ENCODE data around the gene CHD5. TPM values are rescaled to one million over a fixed set of nuclear protein-coding genes. Genes with fewer than 3 reads are reported as not detected.

The CHD5 gene
- total RNA-seq, 2 experiments from 2014 or later = 0.67 to 0.96 TPM

- H3K4me1 Mint-ChIP-seq = peaks cover 6% of the 10 kb centered on the region
- ChIA-PET CTCF (no interaction called here), POLR2A (no interaction called here)
Measured at GRCh38 chr1:6177681-6178380, 2.3 kb downstream of the CHD5 start.

GRCh38 chr1:6176779-6177178 is 3.3 kb downstream of the CHD5 start:
- no peak for DNase-seq
- no peaks in the 10 kb centered on the region for H3K9me3 Mint-ChIP-seq
- ChIA-PET CTCF (interaction anchor here (0.6 to 0.9 kb wide), 2 partner anchors 69 to 1646 kb away, joined by 3 to 5 read pairs; no protein-coding TSS in a partner anchor), POLR2A (no interaction called here)
- H3K4me3 Mint-ChIP-seq = no peak overlapping the region
- no peaks in the 10 kb centered on the region for H3K36me3 Mint-ChIP-seq (ENCODE audit: low read depth)
- no peak overlapping the region for H3K27ac Mint-ChIP-seq
- H3K27me3 Mint-ChIP-seq = peaks cover 35% of the 10 kb centered on the region
- H3K4me1 Mint-ChIP-seq = peaks cover 5% of the 10 kb centered on the region

More at GRCh38 chr1:6177681-6178380, 2.3 kb downstream of the CHD5 start:
- Mint-ChIP-seq H3K27me3 (peaks cover 36% of the 10 kb centered on the region), H3K36me3 (ENCODE audit: low read depth) (no peaks in the 10 kb centered on the region), H3K27ac (no peak overlapping the region), H3K4me3 (no peak overlapping the region), H3K9me3 (no peaks in the 10 kb centered on the region)
- DNase-seq = no peak

- no peak overlapping the region for H3K27ac Mint-ChIP-seq
- no peak for DNase-seq
- ChIA-PET POLR2A (no interaction called here), CTCF (no interaction called here)
- no peaks in the 10 kb centered on the region for H3K36me3 Mint-ChIP-seq (ENCODE audit: low read depth)
- H3K4me3 Mint-ChIP-seq = no peak overlapping the region
- H3K4me1 Mint-ChIP-seq = peaks cover 2% of the 10 kb centered on the region
- H3K9me3 Mint-ChIP-seq = no peaks in the 10 kb centered on the region
- H3K27me3 Mint-ChIP-seq = peaks cover 22% of the 10 kb centered on the region
Measured at GRCh38 chr1:6175411-6175828, 4.7 kb downstream of the CHD5 start.

- no peak for DNase-seq
- no peaks in the 10 kb centered on the region for H3K9me3 Mint-ChIP-seq
- H3K27ac Mint-ChIP-seq = no peak overlapping the region
- H3K4me3 Mint-ChIP-seq = no peak overlapping the region
- ChIA-PET POLR2A (no interaction called here), CTCF (no interaction called here)
- peaks cover 22% of the 10 kb centered on the region for H3K27me3 Mint-ChIP-seq
- H3K36me3 Mint-ChIP-seq (ENCODE audit: low read depth) = no peaks in the 10 kb centered on the region
- peaks cover 2% of the 10 kb centered on the region for H3K4me1 Mint-ChIP-seq
Measured at GRCh38 chr1:6174621-6175410, 5.3 kb downstream of the CHD5 start.

GRCh38 chr1:6172549-6172948 is 7.6 kb downstream of the CHD5 start:
- POLR2A ChIA-PET = no interaction called here
- no peak overlapping the region for H3K27ac Mint-ChIP-seq
- H3K27me3 Mint-ChIP-seq = peaks cover 8% of the 10 kb centered on the region
- H3K9me3 Mint-ChIP-seq = no peaks in the 10 kb centered on the region
- no peak overlapping the region for H3K4me3 Mint-ChIP-seq
- DNase-seq = no peak
- H3K36me3 Mint-ChIP-seq (ENCODE audit: low read depth) = no peaks in the 10 kb centered on the region
- no peaks in the 10 kb centered on the region for H3K4me1 Mint-ChIP-seq
- CTCF ChIA-PET = no interaction called here

GRCh38 chr1:6171548-6172124 is 8.5 kb downstream of the CHD5 start:
- H3K9me3 Mint-ChIP-seq = no peaks in the 10 kb centered on the region
- no peak overlapping the region for H3K27ac Mint-ChIP-seq
- no peak overlapping the region for H3K4me3 Mint-ChIP-seq
- CTCF ChIA-PET = no interaction called here
- peaks cover 3% of the 10 kb centered on the region for H3K27me3 Mint-ChIP-seq
- no peaks in the 10 kb centered on the region for H3K36me3 Mint-ChIP-seq (ENCODE audit: low read depth)
- H3K4me1 Mint-ChIP-seq = no peaks in the 10 kb centered on the region
- no peak for DNase-seq
- POLR2A ChIA-PET = no interaction called here

GRCh38 chr1:6170742-6171201 is 9.3 kb downstream of the CHD5 start:
- Mint-ChIP-seq H3K4me3 (no peak overlapping the region), H3K27ac (no peak overlapping the region), H3K9me3 (no peaks in the 10 kb centered on the region), H3K4me1 (no peaks in the 10 kb centered on the region), H3K36me3 (ENCODE audit: low read depth) (no peaks in the 10 kb centered on the region), H3K27me3 (no peaks in the 10 kb centered on the region)
- POLR2A ChIA-PET = no interaction called here
- no peak for DNase-seq
- CTCF ChIA-PET = no interaction called here

- Mint-ChIP-seq H3K4me1 (no peaks in the 10 kb centered on the region), H3K4me3 (no peak overlapping the region), H3K9me3 (no peaks in the 10 kb centered on the region), H3K27me3 (no peaks in the 10 kb centered on the region), H3K36me3 (ENCODE audit: low read depth) (no peaks in the 10 kb centered on the region), H3K27ac (no peak overlapping the region)
- DNase-seq = no peak
- POLR2A ChIA-PET = no interaction called here
- CTCF ChIA-PET = no interaction called here
Measured at GRCh38 chr1:6170116-6170741, 9.9 kb downstream of the CHD5 start.

GRCh38 chr1:6168947-6169586 is 11.1 kb downstream of the CHD5 start:
- Mint-ChIP-seq H3K36me3 (ENCODE audit: low read depth) (no peaks in the 10 kb centered on the region), H3K27ac (no peak overlapping the region), H3K9me3 (no peaks in the 10 kb centered on the region), H3K27me3 (no peaks in the 10 kb centered on the region), H3K4me3 (no peak overlapping the region), H3K4me1 (no peaks in the 10 kb centered on the region)
- CTCF ChIA-PET = no interaction called here
- POLR2A ChIA-PET = no interaction called here
- no peak for DNase-seq

GRCh38 chr1:6167391-6168303 is 12.5 kb downstream of the CHD5 start:
- no peak overlapping the region for H3K4me3 Mint-ChIP-seq
- no peaks in the 10 kb centered on the region for H3K36me3 Mint-ChIP-seq (ENCODE audit: low read depth)
- no peak overlapping the region for H3K27ac Mint-ChIP-seq
- no peak for DNase-seq
- H3K4me1 Mint-ChIP-seq = no peaks in the 10 kb centered on the region
- H3K9me3 Mint-ChIP-seq = no peaks in the 10 kb centered on the region
- ChIA-PET POLR2A (no interaction called here), CTCF (interaction anchor here (0.6 kb wide), 1 partner anchor 1255 kb away, joined by 4 read pairs; no protein-coding TSS in a partner anchor)
- no peaks in the 10 kb centered on the region for H3K27me3 Mint-ChIP-seq

GRCh38 chr1:6166655-6167390 is 13.3 kb downstream of the CHD5 start:
- no peak for DNase-seq
- no peaks in the 10 kb centered on the region for H3K4me1 Mint-ChIP-seq
- CTCF ChIA-PET = interaction anchor here (0.6 kb wide), 1 partner anchor 1256 kb away, joined by 4 read pairs; no protein-coding TSS in a partner anchor
- H3K36me3 Mint-ChIP-seq (ENCODE audit: low read depth) = no peaks in the 10 kb centered on the region
- no peaks in the 10 kb centered on the region for H3K27me3 Mint-ChIP-seq
- no peaks in the 10 kb centered on the region for H3K9me3 Mint-ChIP-seq
- POLR2A ChIA-PET = no interaction called here
- H3K4me3 Mint-ChIP-seq = no peak overlapping the region
- no peak overlapping the region for H3K27ac Mint-ChIP-seq
